Liver (tissue), 9 donors: ENCODE data around the gene EIF3L. TPM values are rescaled to one million over a fixed set of nuclear protein-coding genes. Genes with fewer than 3 reads are reported as not detected.

Source experiments
- DNase-seq: peaks from one replicate; pipeline ENCODE4 v3.0.0-alpha.2; 2017; ENCODE audit warnings: low spot score
- H3K27ac ChIP-seq, 2 donors: one replicate each; pipeline ENCODE4 v1.7.0; 2013; ENCODE audit warnings: inconsistent platforms in 2 of 2, low read length in 2 of 2, control low read depth in 1 of 2, low read depth in 1 of 2, mild to moderate bottlenecking in 1 of 2
- H3K27me3 ChIP-seq, 4 donors: one replicate each; pipeline versions ENCODE4 v1.6.1 to v1.7.0; 2013; ENCODE audit warnings: low read length in 3 of 4, inconsistent platforms in 1 of 4, mild to moderate bottlenecking in 1 of 4, moderate library complexity in 1 of 4; ENCODE audit not compliant: control insufficient read depth in 4 of 4, insufficient read depth in 4 of 4
- H3K36me3 ChIP-seq, 4 donors: one replicate each; pipeline versions ENCODE4 v1.6.1 to v1.7.0; 2013; ENCODE audit warnings: low read length in 3 of 4, mild to moderate bottlenecking in 3 of 4, low read depth in 1 of 4, moderate library complexity in 1 of 4; ENCODE audit not compliant: control insufficient read depth in 4 of 4, insufficient read depth in 3 of 4
- H3K4me1 ChIP-seq, 4 donors: one replicate each; pipeline versions ENCODE4 v1.6.1 to v1.7.0; 2013; ENCODE audit warnings: low read length in 3 of 4, mild to moderate bottlenecking in 3 of 4, moderate library complexity in 1 of 4; ENCODE audit not compliant: control insufficient read depth in 4 of 4, insufficient read depth in 4 of 4
- H3K4me3 ChIP-seq, 3 donors: one replicate each; pipeline versions ENCODE4 v1.6.1 to v1.7.0; 2013; ENCODE audit warnings: low read length in 3 of 3, control low read depth in 1 of 3, low read depth in 1 of 3, mild to moderate bottlenecking in 1 of 3
- H3K9ac ChIP-seq, 2 donors: one replicate each; pipeline ENCODE4 v1.7.0; 2013; ENCODE audit warnings: low read length in 2 of 2, mild to moderate bottlenecking in 2 of 2, moderate library complexity in 2 of 2, control low read depth in 1 of 2, low read depth in 1 of 2
- H3K9me3 ChIP-seq, 4 donors: one replicate each; pipeline versions ENCODE4 v1.6.1 to v1.7.0; 2013; ENCODE audit warnings: low read length in 3 of 4; ENCODE audit not compliant: control insufficient read depth in 4 of 4
- EGR1 ChIP-seq, 2 donors: IDR thresholded peaks; 2 replicates each; pipeline ENCODE4 v1.6.1; 2016 to 2018; ENCODE audit warnings: antibody characterized with exemption in 2 of 2, low read depth in 2 of 2
- FOXA1 ChIP-seq: IDR thresholded peaks from 2 replicates; pipeline ENCODE4 v1.6.1; 2016; ENCODE audit warnings: antibody characterized with exemption
- FOXA2 ChIP-seq: IDR thresholded peaks from 2 replicates; pipeline ENCODE4 v1.6.1; 2016; ENCODE audit warnings: antibody characterized with exemption
- HNF4A ChIP-seq, 2 donors: conservative IDR thresholded peaks; 2 replicates each; pipeline ENCODE4 v1.6.1; 2016; ENCODE audit warnings: antibody characterized with exemption in 2 of 2, mild to moderate bottlenecking in 2 of 2
- HNF4G ChIP-seq: IDR thresholded peaks from 2 replicates; pipeline ENCODE4 v1.6.1; 2016; ENCODE audit warnings: antibody characterized with exemption
- JUND ChIP-seq, 2 donors: IDR thresholded peaks; 2 replicates each; pipeline ENCODE4 v1.6.1; 2016; ENCODE audit warnings: antibody characterized with exemption in 2 of 2
- NR2F2 ChIP-seq: IDR thresholded peaks from 2 replicates; pipeline ENCODE4 v1.6.1; 2016; ENCODE audit warnings: antibody characterized with exemption
- RAD21 ChIP-seq, 2 donors: IDR thresholded peaks; 2 replicates each; pipeline ENCODE4 v1.6.1; 2016; ENCODE audit warnings: antibody characterized with exemption in 2 of 2, mild to moderate bottlenecking in 2 of 2
- RXRA ChIP-seq, 2 donors: IDR thresholded peaks; 2 replicates each; pipeline ENCODE4 v1.6.1; 2017 to 2018; ENCODE audit warnings: antibody characterized with exemption in 2 of 2, mild to moderate bottlenecking in 1 of 2
- SP1 ChIP-seq: IDR thresholded peaks from 2 replicates; pipeline ENCODE4 v1.6.1; 2018; ENCODE audit warnings: antibody characterized with exemption, mild to moderate bottlenecking
- TAF1 ChIP-seq: conservative IDR thresholded peaks from 2 replicates; pipeline ENCODE4 v1.6.1; 2016; ENCODE audit warnings: antibody characterized with exemption, mild to moderate bottlenecking
- YY1 ChIP-seq: IDR thresholded peaks from 2 replicates; pipeline ENCODE4 v1.6.1; 2016; ENCODE audit warnings: antibody characterized with exemption, mild to moderate bottlenecking
- WGBS: extraction: QIAGEN DNeasy Blood & Tissue Kit; methylation state at CpG from one replicate; pipeline ENCODE4 v1.1.7; 2013; 5-methylcytosine and 5-hydroxymethylcytosine counted together
- polyA plus RNA-seq, 2 donors: library from polyadenylated mRNA; stranded (reverse) in 1 of 2; unstranded in 1 of 2; fragments of 200-250 nt in 1 of 2; fragments of >200 nt in 1 of 2; fragmentation: Nextera tagmentation in 1 of 2; extraction: Ambion mirVana in 1 of 2; gene quantifications; one replicate each; pipeline versions ENCODE4 v1.2.1 to v1.2.3, GENCODE V29; 2013 to 2015
- total RNA-seq, 2 donors: library from RNA; depleted of rRNA; stranded (reverse); fragments of >200 nt; gene quantifications; one replicate each; pipeline ENCODE4 v1.2.3, GENCODE V29; 2014
- TF ChIP-seq, protein P1 (sequence below): fragments of 150-350 bp; IDR thresholded peaks from 2 replicates; pipeline ENCODE4 v1.5.1; 2017; ENCODE audit warnings: improper control_type of control experiment, low read depth, low read length; ENCODE audit not compliant: missing input control
- TF ChIP-seq, protein P2 (sequence below): IDR thresholded peaks from 2 replicates; pipeline ENCODE4 v1.6.1; 2016; ENCODE audit warnings: antibody characterized with exemption
- TF ChIP-seq, protein P3 (sequence below): IDR thresholded peaks from 2 replicates; pipeline ENCODE4 v1.6.1; 2016; ENCODE audit warnings: antibody characterized with exemption
- TF ChIP-seq, protein P4 (sequence below): IDR thresholded peaks from 2 replicates; pipeline ENCODE4 v1.6.1; 2016; ENCODE audit warnings: antibody characterized with exemption, mild to moderate bottlenecking
- TF ChIP-seq, protein P5 (sequence below): IDR thresholded peaks from 2 replicates; pipeline ENCODE4 v1.6.1; 2016; ENCODE audit warnings: antibody characterized with exemption
- donor health status: healthy.
- donor health status: healthy.
- donor health status: healthy.
- donor health status: healthy.
- donor health status: healthy.

EIF3L gene
- total and polyA plus RNA-seq, 4 donors: 103 to 217 (median 111) TPM

DNA sequence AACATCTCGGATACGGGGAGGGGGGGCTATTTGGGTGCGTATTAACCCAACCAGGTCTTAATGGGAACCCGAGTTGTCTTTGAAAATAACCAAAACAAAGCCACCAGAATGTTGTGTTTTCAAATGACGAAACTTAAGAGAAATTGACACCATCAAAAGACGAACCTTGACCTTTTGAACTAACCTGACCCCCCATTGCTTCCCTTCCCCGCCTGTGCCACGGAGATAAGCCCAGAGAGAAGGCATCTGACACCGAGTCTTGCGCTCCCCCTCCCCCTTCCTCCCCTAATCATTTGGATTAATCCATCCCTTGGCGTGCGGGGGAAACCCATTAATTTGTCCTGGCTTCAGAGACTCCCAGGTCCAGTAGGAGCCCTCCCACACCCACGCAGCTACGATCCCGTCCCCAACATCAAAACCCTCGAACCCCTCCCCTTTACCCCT lies 46.0 kb upstream of the EIF3L start:
- TF ChIP-seq FOXA1 (no peak), RXRA (IDR thresholded peaks at IDR 0.05) (peak; percentile 71 to 85), RAD21 (IDR thresholded peaks at IDR 0.05) (no peak), NR2F2 (peak; percentile 94), TAF1 (no peak), HNF4G (peak; percentile 57), SP1 (peak; percentile 65), JUND (IDR thresholded peaks at IDR 0.05) (peak in 1 of 2 donors; percentile 35), HNF4A (conservative IDR thresholded peaks at IDR 0.05) (peak; percentile 62 to 70)
- TF ChIP-seq, protein P1, sequence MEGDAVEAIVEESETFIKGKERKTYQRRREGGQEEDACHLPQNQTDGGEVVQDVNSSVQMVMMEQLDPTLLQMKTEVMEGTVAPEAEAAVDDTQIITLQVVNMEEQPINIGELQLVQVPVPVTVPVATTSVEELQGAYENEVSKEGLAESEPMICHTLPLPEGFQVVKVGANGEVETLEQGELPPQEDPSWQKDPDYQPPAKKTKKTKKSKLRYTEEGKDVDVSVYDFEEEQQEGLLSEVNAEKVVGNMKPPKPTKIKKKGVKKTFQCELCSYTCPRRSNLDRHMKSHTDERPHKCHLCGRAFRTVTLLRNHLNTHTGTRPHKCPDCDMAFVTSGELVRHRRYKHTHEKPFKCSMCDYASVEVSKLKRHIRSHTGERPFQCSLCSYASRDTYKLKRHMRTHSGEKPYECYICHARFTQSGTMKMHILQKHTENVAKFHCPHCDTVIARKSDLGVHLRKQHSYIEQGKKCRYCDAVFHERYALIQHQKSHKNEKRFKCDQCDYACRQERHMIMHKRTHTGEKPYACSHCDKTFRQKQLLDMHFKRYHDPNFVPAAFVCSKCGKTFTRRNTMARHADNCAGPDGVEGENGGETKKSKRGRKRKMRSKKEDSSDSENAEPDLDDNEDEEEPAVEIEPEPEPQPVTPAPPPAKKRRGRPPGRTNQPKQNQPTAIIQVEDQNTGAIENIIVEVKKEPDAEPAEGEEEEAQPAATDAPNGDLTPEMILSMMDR: no peak
- TF ChIP-seq, protein P2, sequence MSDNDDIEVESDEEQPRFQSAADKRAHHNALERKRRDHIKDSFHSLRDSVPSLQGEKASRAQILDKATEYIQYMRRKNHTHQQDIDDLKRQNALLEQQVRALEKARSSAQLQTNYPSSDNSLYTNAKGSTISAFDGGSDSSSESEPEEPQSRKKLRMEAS: no peak
- TF ChIP-seq, protein P3, sequence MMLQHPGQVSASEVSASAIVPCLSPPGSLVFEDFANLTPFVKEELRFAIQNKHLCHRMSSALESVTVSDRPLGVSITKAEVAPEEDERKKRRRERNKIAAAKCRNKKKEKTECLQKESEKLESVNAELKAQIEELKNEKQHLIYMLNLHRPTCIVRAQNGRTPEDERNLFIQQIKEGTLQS: peak; percentile 60
- TF ChIP-seq, protein P4, sequence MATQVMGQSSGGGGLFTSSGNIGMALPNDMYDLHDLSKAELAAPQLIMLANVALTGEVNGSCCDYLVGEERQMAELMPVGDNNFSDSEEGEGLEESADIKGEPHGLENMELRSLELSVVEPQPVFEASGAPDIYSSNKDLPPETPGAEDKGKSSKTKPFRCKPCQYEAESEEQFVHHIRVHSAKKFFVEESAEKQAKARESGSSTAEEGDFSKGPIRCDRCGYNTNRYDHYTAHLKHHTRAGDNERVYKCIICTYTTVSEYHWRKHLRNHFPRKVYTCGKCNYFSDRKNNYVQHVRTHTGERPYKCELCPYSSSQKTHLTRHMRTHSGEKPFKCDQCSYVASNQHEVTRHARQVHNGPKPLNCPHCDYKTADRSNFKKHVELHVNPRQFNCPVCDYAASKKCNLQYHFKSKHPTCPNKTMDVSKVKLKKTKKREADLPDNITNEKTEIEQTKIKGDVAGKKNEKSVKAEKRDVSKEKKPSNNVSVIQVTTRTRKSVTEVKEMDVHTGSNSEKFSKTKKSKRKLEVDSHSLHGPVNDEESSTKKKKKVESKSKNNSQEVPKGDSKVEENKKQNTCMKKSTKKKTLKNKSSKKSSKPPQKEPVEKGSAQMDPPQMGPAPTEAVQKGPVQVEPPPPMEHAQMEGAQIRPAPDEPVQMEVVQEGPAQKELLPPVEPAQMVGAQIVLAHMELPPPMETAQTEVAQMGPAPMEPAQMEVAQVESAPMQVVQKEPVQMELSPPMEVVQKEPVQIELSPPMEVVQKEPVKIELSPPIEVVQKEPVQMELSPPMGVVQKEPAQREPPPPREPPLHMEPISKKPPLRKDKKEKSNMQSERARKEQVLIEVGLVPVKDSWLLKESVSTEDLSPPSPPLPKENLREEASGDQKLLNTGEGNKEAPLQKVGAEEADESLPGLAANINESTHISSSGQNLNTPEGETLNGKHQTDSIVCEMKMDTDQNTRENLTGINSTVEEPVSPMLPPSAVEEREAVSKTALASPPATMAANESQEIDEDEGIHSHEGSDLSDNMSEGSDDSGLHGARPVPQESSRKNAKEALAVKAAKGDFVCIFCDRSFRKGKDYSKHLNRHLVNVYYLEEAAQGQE: no peak
- no peaks in the 10 kb centered on the region for H3K9me3 ChIP-seq
- peak overlapping the region; percentile 73 to 89 for H3K27ac ChIP-seq
- H3K27me3 ChIP-seq: no peaks in the 10 kb centered on the region
- H3K9ac ChIP-seq: no peak overlapping the region
- 13% methylated on average over 16 of the region's 16 CpGs for WGBS
- peak overlapping the region in 2 of 3 donors; percentile 53 to 67 for H3K4me3 ChIP-seq
- no peaks in the 10 kb centered on the region for H3K36me3 ChIP-seq
- H3K4me1 ChIP-seq: peaks cover 7 to 42% (median 32%) of the 10 kb centered on the region in 4 donors
- DNase-seq: peak; percentile 81

DNA sequence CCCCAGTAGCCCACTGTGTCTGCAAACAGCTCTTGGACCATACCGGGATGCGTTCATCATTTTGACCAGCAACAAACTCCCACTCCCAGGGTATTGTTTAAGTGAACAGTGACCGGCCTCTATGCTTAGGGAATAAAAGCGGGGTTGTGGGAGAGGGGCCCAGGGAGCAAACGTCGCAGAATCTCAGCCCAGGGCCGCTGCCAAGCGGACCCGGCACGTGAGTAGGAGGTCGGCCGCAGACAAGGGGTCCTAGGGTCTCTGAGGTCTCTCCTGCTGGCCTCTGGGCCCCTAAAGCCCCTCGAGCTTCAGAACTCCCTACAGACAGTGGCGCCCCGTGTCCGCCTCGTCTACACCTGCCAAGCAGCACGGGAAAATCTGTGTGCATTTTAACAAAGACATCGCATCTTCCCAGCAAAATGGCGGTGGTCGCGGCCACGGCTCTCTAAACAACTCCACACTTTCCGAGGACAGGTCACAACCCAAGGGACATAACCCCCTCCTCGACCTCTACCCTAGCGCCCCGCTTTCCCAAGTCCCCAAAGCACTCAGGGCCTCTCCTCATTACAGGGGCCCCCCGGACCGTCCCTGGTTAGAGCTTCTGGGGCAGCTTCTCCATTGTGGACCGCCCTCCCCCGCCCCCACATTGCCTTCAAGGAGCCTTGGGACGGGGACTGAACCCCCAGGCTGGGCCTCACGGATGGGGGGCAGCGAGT lies 45.4 kb upstream of the EIF3L start:
- DNase-seq: peak; percentile 54
- H3K36me3 ChIP-seq: no peaks in the 10 kb centered on the region
- peak overlapping the region; percentile 48 to 89 for H3K27ac ChIP-seq
- no peaks in the 10 kb centered on the region for H3K27me3 ChIP-seq
- 66% methylated on average over 34 of the region's 34 CpGs for WGBS
- no peaks in the 10 kb centered on the region for H3K9me3 ChIP-seq
- H3K4me3 ChIP-seq: peak overlapping the region in 1 of 3 donors; percentile 61
- H3K4me1 ChIP-seq: peaks cover 10 to 46% (median 37%) of the 10 kb centered on the region in 4 donors
- H3K9ac ChIP-seq: no peak overlapping the region
- TF ChIP-seq RAD21 (IDR thresholded peaks at IDR 0.05) (no peak), FOXA2 (no peak), HNF4A (conservative IDR thresholded peaks at IDR 0.05) (no peak), NR2F2 (no peak), RXRA (IDR thresholded peaks at IDR 0.05) (no peak), SP1 (no peak), TAF1 (no peak), FOXA1 (no peak), HNF4G (no peak), EGR1 (IDR thresholded peaks at IDR 0.05; ENCODE audit: low read depth in 2 of 2) (no peak), YY1 (no peak)
- TF ChIP-seq, protein P3: no peak
- TF ChIP-seq, protein P5, sequence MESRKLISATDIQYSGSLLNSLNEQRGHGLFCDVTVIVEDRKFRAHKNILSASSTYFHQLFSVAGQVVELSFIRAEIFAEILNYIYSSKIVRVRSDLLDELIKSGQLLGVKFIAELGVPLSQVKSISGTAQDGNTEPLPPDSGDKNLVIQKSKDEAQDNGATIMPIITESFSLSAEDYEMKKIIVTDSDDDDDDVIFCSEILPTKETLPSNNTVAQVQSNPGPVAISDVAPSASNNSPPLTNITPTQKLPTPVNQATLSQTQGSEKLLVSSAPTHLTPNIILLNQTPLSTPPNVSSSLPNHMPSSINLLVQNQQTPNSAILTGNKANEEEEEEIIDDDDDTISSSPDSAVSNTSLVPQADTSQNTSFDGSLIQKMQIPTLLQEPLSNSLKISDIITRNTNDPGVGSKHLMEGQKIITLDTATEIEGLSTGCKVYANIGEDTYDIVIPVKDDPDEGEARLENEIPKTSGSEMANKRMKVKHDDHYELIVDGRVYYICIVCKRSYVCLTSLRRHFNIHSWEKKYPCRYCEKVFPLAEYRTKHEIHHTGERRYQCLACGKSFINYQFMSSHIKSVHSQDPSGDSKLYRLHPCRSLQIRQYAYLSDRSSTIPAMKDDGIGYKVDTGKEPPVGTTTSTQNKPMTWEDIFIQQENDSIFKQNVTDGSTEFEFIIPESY: no peak
- TF ChIP-seq, protein P2: no peak
- TF ChIP-seq, protein P4: no peak
